ENCODE data around the gene JAKMIP2.
"Not testable (repeated sequence)": the region's sequence is repeated elsewhere in the genome, so short reads cannot be mapped to it uniquely, and the experiment has no call there.

The JAKMIP2 gene

GRCh38 chr5:147601652-147602051, 180.9 kb downstream of the JAKMIP2 start:
- Histone ChIP-seq H3K27me3 (ENCODE audit: control insufficient read depth, insufficient read depth, low read length) (no peaks in the 10 kb centered on the region), H3K27ac (ENCODE audit: low read depth, low read length) (no peak overlapping the region), H3K9ac (ENCODE audit: low read depth, low read length) (no peak overlapping the region), H3K36me3 (ENCODE audit: control insufficient read depth, insufficient read depth, low read length) (peaks cover 72% of the 10 kb centered on the region), H3K4me1 (ENCODE audit: control insufficient read depth, insufficient read depth, low read length) (no peaks in the 10 kb centered on the region), H3K9me3 (ENCODE audit: control insufficient read depth, insufficient read depth, low read length) (no peaks in the 10 kb centered on the region), H3K4me3 (ENCODE audit: low read depth, low read length) (no peak overlapping the region)

- Histone ChIP-seq H3K9me3 (ENCODE audit: control insufficient read depth, insufficient read depth, low read length) (no peaks in the 10 kb centered on the region), H3K36me3 (ENCODE audit: control insufficient read depth, insufficient read depth, low read length) (peaks cover 46% of the 10 kb centered on the region), H3K9ac (ENCODE audit: low read depth, low read length) (no peak overlapping the region), H3K4me3 (ENCODE audit: low read depth, low read length) (no peak overlapping the region), H3K27me3 (ENCODE audit: control insufficient read depth, insufficient read depth, low read length) (no peaks in the 10 kb centered on the region), H3K4me1 (ENCODE audit: control insufficient read depth, insufficient read depth, low read length) (no peaks in the 10 kb centered on the region), H3K27ac (ENCODE audit: low read depth, low read length) (no peak overlapping the region)
These were observed 191.4 kb downstream of the JAKMIP2 start for GRCh38 chr5:147591120-147591519.

GRCh38 chr5:147590096-147590495, 192.4 kb downstream of the JAKMIP2 start:
- H3K4me1 ChIP-seq (ENCODE audit: control insufficient read depth, insufficient read depth, low read length) = no peaks in the 10 kb centered on the region
- no peaks in the 10 kb centered on the region for H3K27me3 ChIP-seq (ENCODE audit: control insufficient read depth, insufficient read depth, low read length)
- H3K4me3 ChIP-seq (ENCODE audit: low read depth, low read length) = no peak overlapping the region
- H3K9ac ChIP-seq (ENCODE audit: low read depth, low read length) = no peak overlapping the region
- H3K9me3 ChIP-seq (ENCODE audit: control insufficient read depth, insufficient read depth, low read length) = no peaks in the 10 kb centered on the region
- H3K27ac ChIP-seq (ENCODE audit: low read depth, low read length) = no peak overlapping the region
- peaks cover 39% of the 10 kb centered on the region for H3K36me3 ChIP-seq (ENCODE audit: control insufficient read depth, insufficient read depth, low read length)

GRCh38 chr5:147586832-147587231, 195.7 kb downstream of the JAKMIP2 start:
- no peak overlapping the region for H3K27ac ChIP-seq (ENCODE audit: low read depth, low read length)
- no peaks in the 10 kb centered on the region for H3K27me3 ChIP-seq (ENCODE audit: control insufficient read depth, insufficient read depth, low read length)
- H3K9me3 ChIP-seq (ENCODE audit: control insufficient read depth, insufficient read depth, low read length) = no peaks in the 10 kb centered on the region
- H3K4me1 ChIP-seq (ENCODE audit: control insufficient read depth, insufficient read depth, low read length) = 0 out of 2 replicates have a peak, but pooled peaks cover 3% of the 10 kb centered on the region
- peaks cover 32% of the 10 kb centered on the region for H3K36me3 ChIP-seq (ENCODE audit: control insufficient read depth, insufficient read depth, low read length)
- H3K4me3 ChIP-seq (ENCODE audit: low read depth, low read length) = no peak overlapping the region
- no peak overlapping the region for H3K9ac ChIP-seq (ENCODE audit: low read depth, low read length)

- no peak overlapping the region for H3K4me3 ChIP-seq (ENCODE audit: low read depth, low read length)
- H3K27me3 ChIP-seq (ENCODE audit: control insufficient read depth, insufficient read depth, low read length) = no peaks in the 10 kb centered on the region
- H3K9me3 ChIP-seq (ENCODE audit: control insufficient read depth, insufficient read depth, low read length) = no peaks in the 10 kb centered on the region
- peaks cover 6% of the 10 kb centered on the region for H3K4me1 ChIP-seq (ENCODE audit: control insufficient read depth, insufficient read depth, low read length)
- no peak overlapping the region for H3K9ac ChIP-seq (ENCODE audit: low read depth, low read length)
- no peak overlapping the region for H3K27ac ChIP-seq (ENCODE audit: low read depth, low read length)
- H3K36me3 ChIP-seq (ENCODE audit: control insufficient read depth, insufficient read depth, low read length) = peaks cover 32% of the 10 kb centered on the region
These were observed 196.3 kb downstream of the JAKMIP2 start for GRCh38 chr5:147586221-147586620.

GRCh38 chr5:147582272-147582671, 200.3 kb downstream of the JAKMIP2 start:
- not testable (repeated sequence) for H3K27me3 ChIP-seq (ENCODE audit: control insufficient read depth, insufficient read depth, low read length); H3K9me3 ChIP-seq (ENCODE audit: control insufficient read depth, insufficient read depth, low read length); H3K4me3 ChIP-seq (ENCODE audit: low read depth, low read length); H3K9ac ChIP-seq (ENCODE audit: low read depth, low read length); H3K27ac ChIP-seq (ENCODE audit: low read depth, low read length)
- H3K36me3 ChIP-seq (ENCODE audit: control insufficient read depth, insufficient read depth, low read length) = peaks cover 37% of the 10 kb centered on the region
- peaks cover 28% of the 10 kb centered on the region for H3K4me1 ChIP-seq (ENCODE audit: control insufficient read depth, insufficient read depth, low read length)

GRCh38 chr5:147580418-147580817, 202.1 kb downstream of the JAKMIP2 start:
- H3K9ac ChIP-seq (ENCODE audit: low read depth, low read length) = not testable (repeated sequence)

GRCh38 chr5:147578228-147579024, 204.1 kb downstream of the JAKMIP2 start:
- H3K9ac ChIP-seq (ENCODE audit: low read depth, low read length) = no peak overlapping the region
- H3K27ac ChIP-seq (ENCODE audit: low read depth, low read length) = peak overlapping the region; percentile 87
- no peaks in the 10 kb centered on the region for H3K27me3 ChIP-seq (ENCODE audit: control insufficient read depth, insufficient read depth, low read length)
- H3K4me3 ChIP-seq (ENCODE audit: low read depth, low read length) = peak overlapping the region; percentile 37
- peaks cover 50% of the 10 kb centered on the region for H3K4me1 ChIP-seq (ENCODE audit: control insufficient read depth, insufficient read depth, low read length)
- peaks cover 20% of the 10 kb centered on the region; the same call in 1 of the 2 replicates for H3K36me3 ChIP-seq (ENCODE audit: control insufficient read depth, insufficient read depth, low read length)
- H3K9me3 ChIP-seq (ENCODE audit: control insufficient read depth, insufficient read depth, low read length) = no peaks in the 10 kb centered on the region

More at GRCh38 chr5:147580418-147580817, 202.1 kb downstream of the JAKMIP2 start:
- H3K4me3 ChIP-seq (ENCODE audit: low read depth, low read length); H3K27me3 ChIP-seq (ENCODE audit: control insufficient read depth, insufficient read depth, low read length); H3K9me3 ChIP-seq (ENCODE audit: control insufficient read depth, insufficient read depth, low read length); H3K27ac ChIP-seq (ENCODE audit: low read depth, low read length): not testable (repeated sequence)
- Histone ChIP-seq H3K36me3 (ENCODE audit: control insufficient read depth, insufficient read depth, low read length) (peaks cover 38% of the 10 kb centered on the region), H3K4me1 (ENCODE audit: control insufficient read depth, insufficient read depth, low read length) (peaks cover 32% of the 10 kb centered on the region)

- no peak overlapping the region for H3K9ac ChIP-seq (ENCODE audit: low read depth, low read length)
- H3K9me3 ChIP-seq (ENCODE audit: control insufficient read depth, insufficient read depth, low read length) = no peaks in the 10 kb centered on the region
- no peaks in the 10 kb centered on the region for H3K27me3 ChIP-seq (ENCODE audit: control insufficient read depth, insufficient read depth, low read length)
- peak overlapping the region; percentile 87 for H3K27ac ChIP-seq (ENCODE audit: low read depth, low read length)
- peaks cover 15% of the 10 kb centered on the region; the same call in 1 of the 2 replicates for H3K36me3 ChIP-seq (ENCODE audit: control insufficient read depth, insufficient read depth, low read length)
- peaks cover 62% of the 10 kb centered on the region for H3K4me1 ChIP-seq (ENCODE audit: control insufficient read depth, insufficient read depth, low read length)
- H3K4me3 ChIP-seq (ENCODE audit: low read depth, low read length) = no peak overlapping the region
These were observed 205.6 kb downstream of the JAKMIP2 start for GRCh38 chr5:147576646-147577535.

- Histone ChIP-seq H3K4me3 (ENCODE audit: low read depth, low read length) (no peak overlapping the region), H3K27me3 (ENCODE audit: control insufficient read depth, insufficient read depth, low read length) (no peaks in the 10 kb centered on the region), H3K36me3 (ENCODE audit: control insufficient read depth, insufficient read depth, low read length) (peaks cover 4% of the 10 kb centered on the region; the same call in 1 of the 2 replicates), H3K9me3 (ENCODE audit: control insufficient read depth, insufficient read depth, low read length) (no peaks in the 10 kb centered on the region), H3K27ac (ENCODE audit: low read depth, low read length) (no peak overlapping the region), H3K4me1 (ENCODE audit: control insufficient read depth, insufficient read depth, low read length) (peaks cover 55% of the 10 kb centered on the region), H3K9ac (ENCODE audit: low read depth, low read length) (no peak overlapping the region)
These were observed 206.9 kb downstream of the JAKMIP2 start for GRCh38 chr5:147575598-147575997.

- Histone ChIP-seq H3K36me3 (ENCODE audit: control insufficient read depth, insufficient read depth, low read length) (peaks cover 15% of the 10 kb centered on the region), H3K27ac (ENCODE audit: low read depth, low read length) (peak overlapping the region; percentile 24), H3K4me3 (ENCODE audit: low read depth, low read length) (no peak overlapping the region), H3K9me3 (ENCODE audit: control insufficient read depth, insufficient read depth, low read length) (no peaks in the 10 kb centered on the region), H3K27me3 (ENCODE audit: control insufficient read depth, insufficient read depth, low read length) (no peaks in the 10 kb centered on the region), H3K9ac (ENCODE audit: low read depth, low read length) (no peak overlapping the region), H3K4me1 (ENCODE audit: control insufficient read depth, insufficient read depth, low read length) (peaks cover 63% of the 10 kb centered on the region)
These were observed 209.3 kb downstream of the JAKMIP2 start for GRCh38 chr5:147573211-147573610.

Measured in HUES48 (cell line).